Uterus (tissue), 4 donors: ENCODE results near the gene PAIP2. TPM values are rescaled to one million over a fixed set of nuclear protein-coding genes. Genes with fewer than 3 reads are reported as not detected.
"Not testable (repeated sequence)": the region's sequence is repeated elsewhere in the genome, so short reads cannot be mapped to it uniquely, and the experiment has no call there.

Experiments used
- DNase-seq, 2 donors: peaks; one replicate each; pipeline ENCODE4 v3.0.0-alpha.2; 2019 to 2020
- H3K27ac ChIP-seq, 2 donors: fragments of 200-600 bp; sonication (generic); 1 replicate in 1 of 2; 2 replicates in 1 of 2; pipeline ENCODE4 v1.5.1; 2016 to 2018
- H3K27me3 ChIP-seq, 2 donors: fragments of 200-600 bp; sonication (generic); one replicate each; pipeline ENCODE4 v1.5.1; 2018 to 2019; ENCODE audit warnings: control low read depth in 1 of 2
- H3K36me3 ChIP-seq, 2 donors: fragments of 200-600 bp; sonication (generic); one replicate each; pipeline ENCODE4 v1.5.1; 2019; ENCODE audit warnings: control low read depth in 1 of 2
- H3K4me1 ChIP-seq, 2 donors: fragments of 200-600 bp; sonication (generic); one replicate each; pipeline ENCODE4 v1.5.1; 2018 to 2019; ENCODE audit warnings: control low read depth in 1 of 2
- H3K4me3 ChIP-seq, 2 donors: fragments of 200-600 bp; sonication (generic); 1 replicate in 1 of 2; 2 replicates in 1 of 2; pipeline ENCODE4 v1.5.1; 2018 to 2019; ENCODE audit warnings: mild to moderate bottlenecking in 1 of 2
- H3K9me3 ChIP-seq, 2 donors: fragments of 200-600 bp; sonication (generic); one replicate each; pipeline ENCODE4 v1.5.1; 2019; ENCODE audit warnings: control low read depth in 1 of 2
- CTCF ChIP-seq, 4 experiments: fragments of 200-600 bp in 2 of 4; fragments of 450-650 bp in 2 of 4; sonication (generic) in 2 of 4; IDR thresholded peaks; one replicate each; pipeline ENCODE4 v1.5.1; 2016 to 2019; ENCODE audit warnings: antibody characterized with exemption in 4 of 4, mild to moderate bottlenecking in 2 of 4, moderate library complexity in 1 of 4
- POLR2A ChIP-seq, 2 donors: fragments of 450-650 bp; IDR thresholded peaks; one replicate each; pipeline ENCODE4 v1.6.1; 2016; ENCODE audit warnings: antibody characterized with exemption in 2 of 2, mild to moderate bottlenecking in 1 of 2, moderate library complexity in 1 of 2
- intact Hi-C: fragments of 100-400 bp; cut with DNase I; formaldehyde crosslinking; loops from one replicate; pipeline ENCODE4 v1.15.1; 2023; ENCODE audit warnings: low total_unique reads
- total RNA-seq, 4 donors: library from RNA; depleted of rRNA in 3 of 4; stranded (reverse); fragments of >200 nt in 3 of 4; gene quantifications; one replicate each; pipeline versions ENCODE4 v1.1.0 to v1.2.4, GENCODE V29; 2014 to 2023
- donor health status: DM: yes; HTN: yes; CAD: no.

Gene PAIP2
- total RNA-seq, 4 donors from 2014 or later: 43.5 to 144 (median 87.7) TPM

- intact Hi-C loops: no loop called here
- TF ChIP-seq POLR2A (IDR thresholded peaks at IDR 0.05): no peak
- TF ChIP-seq CTCF (IDR thresholded peaks at IDR 0.05): no peak
- Histone ChIP-seq H3K27ac (no peak overlapping the region), H3K27me3 (no peaks in the 10 kb centered on the region), H3K36me3 (no peaks in the 10 kb centered on the region), H3K4me3 (no peak overlapping the region), H3K4me1 (peaks cover 0 to 11% of the 10 kb centered on the region in 2 donors), H3K9me3 (no peaks in the 10 kb centered on the region)
- DNase-seq: no peak
Observed at GRCh38 chr5:139407517-139407916, 65.9 kb downstream of the PAIP2 start.

- TF ChIP-seq POLR2A (IDR thresholded peaks at IDR 0.05) (no peak), CTCF (IDR thresholded peaks at IDR 0.05) (no peak)
- no peak overlapping the region for H3K4me3 ChIP-seq
- intact Hi-C loops: no loop called here
Observed at GRCh38 chr5:139408191-139408590, 66.5 kb downstream of the PAIP2 start.

GRCh38 chr5:139409116-139409515 is 67.5 kb downstream of the PAIP2 start:
- H3K9me3 ChIP-seq, H3K4me3 ChIP-seq, H3K27me3 ChIP-seq, H3K36me3 ChIP-seq, intact Hi-C loops, H3K4me1 ChIP-seq: not testable (repeated sequence)
- DNase-seq: peak in 1 of 2 donors; percentile 6
- peak overlapping the region in 1 of 2 donors; percentile 16 for H3K27ac ChIP-seq

More at GRCh38 chr5:139408191-139408590, 66.5 kb downstream of the PAIP2 start:
- no peaks in the 10 kb centered on the region for H3K27me3 ChIP-seq
- DNase-seq: no peak
- H3K36me3 ChIP-seq: no peaks in the 10 kb centered on the region
- H3K27ac ChIP-seq: no peak overlapping the region
- peaks cover 0 to 8% of the 10 kb centered on the region in 2 donors for H3K4me1 ChIP-seq
- no peaks in the 10 kb centered on the region for H3K9me3 ChIP-seq

- intact Hi-C loops: no loop called here
- no peaks in the 10 kb centered on the region for H3K9me3 ChIP-seq
- H3K4me1 ChIP-seq: peaks cover 0 to 8% of the 10 kb centered on the region in 2 donors
- no peak overlapping the region for H3K4me3 ChIP-seq
- TF ChIP-seq POLR2A (IDR thresholded peaks at IDR 0.05) (no peak), CTCF (IDR thresholded peaks at IDR 0.05) (no peak)
- no peaks in the 10 kb centered on the region for H3K27me3 ChIP-seq
- H3K27ac ChIP-seq: peak overlapping the region; percentile 64 to 73
- no peaks in the 10 kb centered on the region for H3K36me3 ChIP-seq
- peak in 1 of 2 donors; percentile 10 for DNase-seq
Observed at GRCh38 chr5:139410121-139410992, 68.7 kb downstream of the PAIP2 start.

- peak; percentile 41 to 73 for DNase-seq
- Histone ChIP-seq H3K4me1 (peaks cover under 1 to 8% of the 10 kb centered on the region in 2 donors), H3K27me3 (no peaks in the 10 kb centered on the region), H3K36me3 (no peaks in the 10 kb centered on the region), H3K27ac (peak overlapping the region; percentile 64 to 73), H3K9me3 (no peaks in the 10 kb centered on the region), H3K4me3 (no peak overlapping the region)
- no peak for TF ChIP-seq CTCF (IDR thresholded peaks at IDR 0.05)
- TF ChIP-seq POLR2A (IDR thresholded peaks at IDR 0.05): no peak
- intact Hi-C loops: no loop called here
Observed at GRCh38 chr5:139410993-139411828, 69.6 kb downstream of the PAIP2 start.
